Ovary (tissue), 9 donors: ENCODE measurements around the gene ARHGDIA. TPM values are rescaled to one million over a fixed set of nuclear protein-coding genes. Genes with fewer than 3 reads are reported as not detected.

ENCODE experiments used
- DNase-seq, 5 donors: peaks; one replicate each; pipeline ENCODE4 v3.0.0-alpha.2; 2019 to 2020
- H3K27ac ChIP-seq, 2 donors: fragments of 200-600 bp; one replicate each; pipeline versions ENCODE4 v1.5.1 to v1.8.0; 2019 to 2022
- H3K27me3 ChIP-seq: fragments of 200-600 bp; one replicate; pipeline ENCODE4 v1.8.0; 2022
- H3K36me3 ChIP-seq: fragments of 200-600 bp; sonication (generic); one replicate; pipeline ENCODE4 v1.5.1; 2019
- H3K4me1 ChIP-seq: one replicate; pipeline ENCODE4 v1.8.1; 2013; ENCODE audit warnings: mild to moderate bottlenecking, moderate library complexity; ENCODE audit not compliant: insufficient read depth
- H3K4me3 ChIP-seq: fragments of 200-600 bp; sonication (generic); one replicate; pipeline ENCODE4 v1.5.1; 2017
- H3K9me3 ChIP-seq, 2 donors: fragments of 200-600 bp in 1 of 2; sonication (generic) in 1 of 2; one replicate each; pipeline versions ENCODE4 v1.5.1 to v1.8.1; 2013 to 2019; ENCODE audit warnings: mild to moderate bottlenecking in 1 of 2, moderate library complexity in 1 of 2
- EP300 ChIP-seq: sonication (generic); formaldehyde crosslinking; IDR thresholded peaks from one replicate; pipeline ENCODE4 v1.6.1; 2017; ENCODE audit warnings: antibody characterized with exemption
- POLR2A ChIP-seq: fragments of 450-650 bp; IDR thresholded peaks from one replicate; pipeline ENCODE4 v1.6.1; 2017; ENCODE audit warnings: antibody characterized with exemption, mild to moderate bottlenecking, moderate library complexity
- WGBS, 3 donors: extraction: QIAGEN DNeasy Blood & Tissue Kit in 1 of 3; methylation state at CpG; one replicate each; pipeline versions ENCODE4 v1.1.5 to v1.1.7; 2013 to 2017; 5-methylcytosine and 5-hydroxymethylcytosine counted together
- intact Hi-C, 4 donors: fragments of 100-400 bp; cut with DNase I; formaldehyde crosslinking; loops; one replicate each; pipeline versions ENCODE4 v1.11.0 to v1.15.1; 2022 to 2023
- polyA plus RNA-seq, 2 donors: library from polyadenylated mRNA; stranded (reverse); fragments of 200-250 nt in 1 of 2; fragments of 350-450 nt in 1 of 2; fragmentation: Illumina TruSeq in 1 of 2; extraction: RNeasy Lipid Tissue Mini Kit (QIAGEN cat#74804) in 1 of 2; gene quantifications; one replicate each; pipeline ENCODE4 v1.2.3, GENCODE V29; 2013 to 2014
- total RNA-seq, 7 donors: library from RNA; depleted of rRNA in 2 of 7; stranded (reverse); fragments of >200 nt in 2 of 7; fragmentation: NEBNext Ultra II Directional in 3 of 7; extraction: Animal tissue kit (Norgen Biotek cat#: 25700) in 3 of 7; gene quantifications; one replicate each; pipeline versions ENCODE4 v1.1.0 to v1.2.4, GENCODE V29; 2016 to 2023
- TF ChIP-seq, protein P1 (sequence below), 3 donors: fragments of 450-650 bp in 2 of 3; fragments of 200-600 bp in 1 of 3; IDR thresholded peaks; one replicate each; pipeline versions ENCODE4 v1.5.1 to v1.8.0; 2016 to 2022; ENCODE audit warnings: antibody characterized with exemption in 3 of 3, mild to moderate bottlenecking in 1 of 3
- donor health status: DM: no; HTN: no; CAD: no; lungs with moderate emphysema.
- donor health status: DM: no; HTN: no; CAD: no.
- donor health status: Bipolar disorder and iron deficiency.
- donor health status: DM: yes; HTN: yes; CAD: no.
- donor health status: DM: no; HTN: no; CAD: no.
- donor health status: DM: yes; HTN: yes; CAD: no.

The ARHGDIA gene
- total and polyA plus RNA-seq, 9 donors = 52.0 to 455 (median 293) TPM

DNA sequence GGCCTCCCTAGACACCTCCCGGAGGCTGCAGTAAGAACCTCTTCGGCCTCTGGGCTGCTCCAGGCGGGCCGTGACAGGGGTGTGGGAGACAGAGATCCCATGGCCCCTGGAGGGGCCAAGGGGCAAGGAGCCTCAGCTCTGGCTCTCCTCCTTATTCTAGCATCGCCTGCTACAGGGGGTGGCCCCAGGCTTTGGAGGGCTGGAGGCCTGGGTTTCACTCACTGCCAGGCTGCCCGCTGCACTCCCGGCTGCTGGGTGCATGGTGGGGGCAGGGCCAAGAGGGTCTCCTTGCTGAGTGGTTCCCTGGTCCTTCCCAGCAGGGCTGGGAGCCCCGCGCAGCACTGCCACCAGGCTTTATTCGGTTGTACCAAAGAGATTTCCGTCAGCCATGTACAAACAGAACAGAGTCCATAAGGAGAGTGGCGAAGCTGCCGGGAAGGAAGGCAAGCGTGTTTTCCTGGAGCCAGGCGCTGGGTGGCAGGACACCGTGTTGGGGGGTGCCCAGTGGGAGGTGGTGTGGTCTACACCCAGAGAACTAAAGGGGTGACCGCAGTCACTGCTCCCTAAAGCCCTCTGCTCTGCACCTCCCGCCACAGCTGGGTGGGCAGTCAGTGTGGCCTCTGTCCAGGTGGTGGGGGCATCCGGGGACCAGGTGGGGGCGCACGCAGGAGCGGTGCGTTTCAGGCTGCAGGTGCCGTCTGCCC, 32.9 kb upstream of the ARHGDIA start:
- Histone ChIP-seq H3K27me3 (no peaks in the 10 kb centered on the region), H3K36me3 (no peaks in the 10 kb centered on the region), H3K9me3 (no peaks in the 10 kb centered on the region), H3K27ac (no peak overlapping the region), H3K4me1 (peaks cover 2% of the 10 kb centered on the region), H3K4me3 (no peak overlapping the region)
- TF ChIP-seq, protein P1, sequence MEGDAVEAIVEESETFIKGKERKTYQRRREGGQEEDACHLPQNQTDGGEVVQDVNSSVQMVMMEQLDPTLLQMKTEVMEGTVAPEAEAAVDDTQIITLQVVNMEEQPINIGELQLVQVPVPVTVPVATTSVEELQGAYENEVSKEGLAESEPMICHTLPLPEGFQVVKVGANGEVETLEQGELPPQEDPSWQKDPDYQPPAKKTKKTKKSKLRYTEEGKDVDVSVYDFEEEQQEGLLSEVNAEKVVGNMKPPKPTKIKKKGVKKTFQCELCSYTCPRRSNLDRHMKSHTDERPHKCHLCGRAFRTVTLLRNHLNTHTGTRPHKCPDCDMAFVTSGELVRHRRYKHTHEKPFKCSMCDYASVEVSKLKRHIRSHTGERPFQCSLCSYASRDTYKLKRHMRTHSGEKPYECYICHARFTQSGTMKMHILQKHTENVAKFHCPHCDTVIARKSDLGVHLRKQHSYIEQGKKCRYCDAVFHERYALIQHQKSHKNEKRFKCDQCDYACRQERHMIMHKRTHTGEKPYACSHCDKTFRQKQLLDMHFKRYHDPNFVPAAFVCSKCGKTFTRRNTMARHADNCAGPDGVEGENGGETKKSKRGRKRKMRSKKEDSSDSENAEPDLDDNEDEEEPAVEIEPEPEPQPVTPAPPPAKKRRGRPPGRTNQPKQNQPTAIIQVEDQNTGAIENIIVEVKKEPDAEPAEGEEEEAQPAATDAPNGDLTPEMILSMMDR (IDR thresholded peaks at IDR 0.05) = no peak
- DNase-seq = peak in 1 of 5 donors; percentile 24
- intact Hi-C loops = no loop called here
- WGBS, 3 donors = 85 to 95% (median 89%) methylated on average over 24 of the region's 24 CpGs

DNA sequence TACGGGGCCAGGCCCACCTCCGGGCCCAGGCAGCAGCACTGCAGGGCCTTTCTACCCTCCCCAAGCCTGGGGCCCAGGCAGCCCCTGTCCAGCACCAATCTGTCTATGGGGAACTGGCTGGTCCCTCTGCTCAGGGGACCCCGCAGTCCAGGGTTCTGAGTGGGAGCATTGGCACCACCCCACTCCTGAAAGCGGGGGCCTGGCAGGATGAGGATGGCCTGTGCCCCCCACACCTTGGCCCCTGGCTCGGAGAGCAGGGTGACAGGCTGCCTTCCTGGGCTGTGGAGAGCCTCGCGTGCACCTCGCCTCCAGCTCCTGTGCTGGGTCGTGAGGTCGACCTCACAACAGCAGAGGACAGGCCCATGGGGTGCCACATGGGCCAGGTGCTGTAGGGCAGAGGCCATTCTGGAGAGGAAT, 32.3 kb upstream of the ARHGDIA start:
- no peak overlapping the region for H3K4me3 ChIP-seq
- no peaks in the 10 kb centered on the region for H3K27me3 ChIP-seq
- 90 to 95% (median 92%) methylated on average over 10 of the region's 10 CpGs for WGBS, 3 donors
- no peaks in the 10 kb centered on the region for H3K9me3 ChIP-seq
- no peak overlapping the region for H3K27ac ChIP-seq
- H3K36me3 ChIP-seq = no peaks in the 10 kb centered on the region
- DNase-seq = no peak
- intact Hi-C loops = no loop called here
- TF ChIP-seq EP300 (no peak), POLR2A (no peak)
- TF ChIP-seq, protein P1 (IDR thresholded peaks at IDR 0.05) = no peak
- H3K4me1 ChIP-seq = peaks cover 2% of the 10 kb centered on the region

DNA sequence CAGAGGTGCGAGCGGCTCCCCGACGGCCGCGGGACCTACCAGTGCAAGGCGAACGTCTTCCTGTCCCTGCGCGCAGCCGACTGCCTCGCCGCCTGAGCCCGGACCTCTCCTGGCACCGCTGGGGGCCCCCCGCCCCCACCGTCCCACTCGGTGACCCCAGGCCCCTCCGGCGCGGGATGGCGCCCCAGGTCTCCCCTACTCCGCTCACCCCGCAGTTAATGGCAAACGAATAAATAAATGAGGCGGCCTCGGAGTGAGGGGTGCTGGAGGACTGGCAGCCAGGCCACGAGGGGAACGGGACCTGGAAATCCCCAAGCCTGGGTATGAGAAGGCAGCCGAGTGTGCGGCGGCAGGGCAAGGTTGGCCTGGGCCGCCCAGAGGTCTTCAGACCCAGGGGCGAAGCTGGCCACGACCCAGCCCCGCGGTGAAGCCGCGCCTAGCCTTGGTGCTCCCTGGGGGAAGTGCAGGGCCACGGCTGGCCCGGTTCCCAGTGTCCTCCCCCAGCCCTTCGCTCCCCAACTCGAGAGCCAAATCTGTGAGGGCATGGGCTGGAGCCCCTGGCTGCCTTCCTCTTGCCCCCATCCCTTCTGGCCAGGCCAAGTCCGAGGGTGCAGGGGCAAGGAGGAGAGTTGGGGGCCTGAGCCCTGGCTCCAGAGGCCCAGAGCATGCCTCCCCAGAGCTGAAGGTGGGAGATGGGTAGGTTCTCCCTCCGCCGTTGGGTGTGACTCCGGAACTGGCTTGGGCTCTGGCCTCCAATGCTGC, 31.7 kb upstream of the ARHGDIA start:
- 33 to 40% (median 37%) methylated on average over 46 to 47 of the region's 47 CpGs for WGBS, 3 donors
- H3K9me3 ChIP-seq = no peaks in the 10 kb centered on the region
- H3K27me3 ChIP-seq = no peaks in the 10 kb centered on the region
- TF ChIP-seq POLR2A = no peak
- TF ChIP-seq, protein P1 (IDR thresholded peaks at IDR 0.05) = no peak
- TF ChIP-seq EP300 = no peak
- peak in 3 of 5 donors; percentile 33 to 48 (median 41) for DNase-seq
- no peaks in the 10 kb centered on the region for H3K36me3 ChIP-seq
- H3K4me1 ChIP-seq = peaks cover 2% of the 10 kb centered on the region
- intact Hi-C loops = no loop called here
- H3K27ac ChIP-seq = no peak overlapping the region
- no peak overlapping the region for H3K4me3 ChIP-seq

DNA sequence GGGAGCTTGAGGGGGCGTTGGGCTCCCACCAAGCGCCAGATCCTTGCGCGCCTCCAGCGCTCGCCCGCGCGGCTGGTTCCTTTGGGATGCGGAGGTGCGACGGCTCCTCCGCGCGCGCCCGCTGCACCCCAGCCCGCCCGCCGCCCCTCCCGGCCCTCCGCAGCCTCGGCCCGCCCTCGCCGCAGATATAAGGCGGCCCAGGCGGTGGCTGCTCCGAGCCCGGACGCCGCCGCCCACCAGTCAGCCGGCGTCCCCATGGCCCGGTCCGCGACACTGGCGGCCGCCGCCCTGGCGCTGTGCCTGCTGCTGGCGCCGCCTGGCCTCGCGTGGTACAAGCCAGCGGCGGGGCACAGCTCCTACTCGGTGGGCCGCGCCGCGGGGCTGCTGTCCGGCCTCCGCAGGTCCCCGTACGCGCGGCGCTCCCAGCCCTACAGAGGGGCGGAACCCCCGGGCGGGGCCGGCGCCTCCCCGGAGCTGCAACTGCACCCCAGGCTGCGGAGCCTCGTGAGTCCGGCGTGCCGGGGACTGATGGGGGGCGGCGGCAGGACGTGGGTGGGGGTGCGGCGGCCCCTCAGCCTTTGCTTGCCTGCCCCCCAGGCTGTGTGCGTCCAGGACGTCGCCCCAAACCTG, 31.0 kb upstream of the ARHGDIA start, which contains the start of gene NPB:
Gene NPB, plus strand, starts transcription at position 216 of the 630 bp plus-strand sequence. Its CDS starts 40 bp downstream, at position 256.
- intact Hi-C loops = no loop called here
- 1% methylated on average over 25 to 79 of the region's 79 CpGs for WGBS, 3 donors
- Histone ChIP-seq H3K9me3 (no peaks in the 10 kb centered on the region), H3K4me3 (no peak within 1 kb of the TSS), H3K36me3 (no peaks in the 10 kb centered on the region), H3K27me3 (no peaks in the 10 kb centered on the region), H3K4me1 (peaks cover 2% of the 10 kb centered on the region), H3K27ac (no peak within 1 kb of the TSS)
- peak in 3 of 5 donors; percentile 20 to 56 (median 38) for DNase-seq
- TF ChIP-seq, protein P1 (IDR thresholded peaks at IDR 0.05) = no peak
- TF ChIP-seq POLR2A = no peak
